ENCODE data around the gene PTPRH.
A peak's percentile ranks its signal among the peaks of the same experiment; 100 is the strongest.

The PTPRH gene, protein sequence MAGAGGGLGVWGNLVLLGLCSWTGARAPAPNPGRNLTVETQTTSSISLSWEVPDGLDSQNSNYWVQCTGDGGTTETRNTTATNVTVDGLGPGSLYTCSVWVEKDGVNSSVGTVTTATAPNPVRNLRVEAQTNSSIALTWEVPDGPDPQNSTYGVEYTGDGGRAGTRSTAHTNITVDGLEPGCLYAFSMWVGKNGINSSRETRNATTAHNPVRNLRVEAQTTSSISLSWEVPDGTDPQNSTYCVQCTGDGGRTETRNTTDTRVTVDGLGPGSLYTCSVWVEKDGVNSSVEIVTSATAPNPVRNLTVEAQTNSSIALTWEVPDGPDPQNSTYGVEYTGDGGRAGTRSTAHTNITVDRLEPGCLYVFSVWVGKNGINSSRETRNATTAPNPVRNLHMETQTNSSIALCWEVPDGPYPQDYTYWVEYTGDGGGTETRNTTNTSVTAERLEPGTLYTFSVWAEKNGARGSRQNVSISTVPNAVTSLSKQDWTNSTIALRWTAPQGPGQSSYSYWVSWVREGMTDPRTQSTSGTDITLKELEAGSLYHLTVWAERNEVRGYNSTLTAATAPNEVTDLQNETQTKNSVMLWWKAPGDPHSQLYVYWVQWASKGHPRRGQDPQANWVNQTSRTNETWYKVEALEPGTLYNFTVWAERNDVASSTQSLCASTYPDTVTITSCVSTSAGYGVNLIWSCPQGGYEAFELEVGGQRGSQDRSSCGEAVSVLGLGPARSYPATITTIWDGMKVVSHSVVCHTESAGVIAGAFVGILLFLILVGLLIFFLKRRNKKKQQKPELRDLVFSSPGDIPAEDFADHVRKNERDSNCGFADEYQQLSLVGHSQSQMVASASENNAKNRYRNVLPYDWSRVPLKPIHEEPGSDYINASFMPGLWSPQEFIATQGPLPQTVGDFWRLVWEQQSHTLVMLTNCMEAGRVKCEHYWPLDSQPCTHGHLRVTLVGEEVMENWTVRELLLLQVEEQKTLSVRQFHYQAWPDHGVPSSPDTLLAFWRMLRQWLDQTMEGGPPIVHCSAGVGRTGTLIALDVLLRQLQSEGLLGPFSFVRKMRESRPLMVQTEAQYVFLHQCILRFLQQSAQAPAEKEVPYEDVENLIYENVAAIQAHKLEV

DNA sequence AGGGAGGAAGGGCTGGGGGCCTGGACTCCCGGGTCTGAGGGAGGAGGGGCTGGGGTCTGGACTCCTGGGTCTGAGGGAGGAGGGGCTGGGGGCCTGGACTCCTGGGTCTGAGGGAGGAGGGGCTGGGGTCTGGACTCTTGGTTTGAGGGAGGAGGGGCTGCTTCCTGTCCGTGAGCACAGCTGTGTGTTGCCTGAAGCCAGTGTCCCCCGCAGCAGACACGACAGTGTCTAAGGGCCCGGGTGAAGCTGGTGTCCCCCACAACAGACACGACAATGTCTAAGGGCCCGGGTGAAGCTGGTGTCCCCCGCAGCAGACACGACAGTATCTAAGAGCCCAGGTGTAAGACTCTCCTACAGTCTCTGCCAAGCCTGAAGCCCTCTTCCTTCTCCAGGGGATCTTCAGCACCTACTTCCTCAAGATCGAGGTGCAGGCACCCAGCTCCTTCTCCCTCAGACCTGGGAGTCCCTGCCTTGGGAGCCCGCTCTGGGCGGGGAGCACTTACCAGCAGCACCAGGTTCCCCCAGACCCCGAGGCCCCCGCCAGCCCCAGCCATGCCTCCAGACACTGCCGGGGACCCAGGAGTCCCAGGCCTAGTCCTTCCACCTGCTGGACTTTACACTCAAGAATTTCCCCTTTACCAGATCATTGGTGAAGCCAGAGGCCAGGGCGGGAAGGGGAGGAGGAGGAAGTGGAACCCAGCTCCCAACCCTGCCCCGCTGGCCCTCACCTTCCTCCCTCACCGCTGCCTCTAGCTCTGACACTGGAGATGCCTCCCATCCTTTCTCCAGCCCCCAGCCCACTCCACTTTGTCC is at the start of gene PTPRH:
TSS of gene PTPRH (minus strand) at position 622 of the 813 bp plus-strand sequence. CDS start at position 554, 68 bp downstream.
- peak; percentile 32 to 43 for DNase-seq

DNA sequence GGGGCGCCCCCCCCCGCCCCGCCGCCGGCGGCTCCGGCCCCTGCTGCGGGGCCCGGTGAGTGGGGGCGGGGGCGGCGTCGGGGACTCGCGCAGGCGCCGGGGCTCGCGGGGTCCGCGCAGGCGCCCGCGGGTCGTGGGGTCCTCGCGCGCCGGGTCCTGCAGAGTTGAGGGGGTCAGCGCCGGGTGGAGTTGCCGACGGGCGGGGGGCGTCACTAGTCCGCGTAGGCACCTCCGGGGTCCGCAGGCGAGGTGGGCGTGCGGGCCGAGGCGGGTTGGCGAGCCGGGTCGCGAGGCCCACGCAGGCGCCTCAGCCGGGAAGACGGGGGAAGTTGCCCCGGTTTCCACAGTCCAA is 49.2 kb upstream of the PTPRH start:
- DNase-seq, result peak in 1 of 2 experiments; percentile 31

DNA sequence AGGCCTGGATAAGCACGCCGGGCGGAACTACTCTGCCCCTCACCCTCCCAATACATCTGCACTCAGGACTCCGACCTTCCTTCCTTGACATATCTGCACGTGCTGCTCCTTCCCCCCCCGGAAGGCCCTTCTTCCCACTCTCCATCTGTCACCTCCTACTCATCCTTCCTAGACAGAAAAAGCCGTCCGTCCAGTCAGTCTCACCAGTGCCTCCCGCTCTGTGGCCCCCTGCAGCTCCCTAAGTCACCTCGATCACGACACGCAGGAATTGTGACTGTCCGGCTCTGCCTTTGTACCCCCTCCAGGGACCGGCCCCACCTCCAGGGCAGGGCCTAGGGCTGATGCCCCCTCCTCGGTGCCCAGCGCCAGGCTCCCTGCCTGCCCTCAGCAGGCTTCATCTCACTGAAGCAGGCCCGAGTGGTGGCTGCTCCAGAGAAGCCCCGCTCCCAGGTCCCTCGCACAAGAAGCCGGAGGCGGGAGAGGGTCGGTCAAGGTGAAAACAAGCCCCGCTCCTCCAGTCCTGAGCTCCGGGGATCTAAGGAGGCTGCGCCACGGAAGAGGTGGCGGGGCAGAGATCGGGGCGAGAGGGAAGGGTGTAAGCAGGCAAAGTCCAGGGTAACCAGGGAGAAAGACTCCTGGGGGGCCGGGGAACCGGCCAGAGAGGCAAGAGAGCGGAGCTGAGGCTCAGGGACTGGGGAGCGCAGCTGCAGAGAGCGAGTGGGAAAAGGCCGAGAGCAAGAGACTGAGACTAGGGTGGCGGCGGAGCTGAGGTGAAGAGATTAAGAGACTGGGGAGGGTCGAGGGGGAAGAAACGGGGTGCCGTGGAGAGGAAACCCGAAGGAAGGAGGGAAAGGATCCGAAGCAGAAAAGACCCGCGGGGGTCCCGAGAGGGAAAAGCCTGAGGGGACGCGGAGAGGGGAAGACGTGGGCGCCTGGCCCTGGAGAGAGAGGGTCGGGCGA is 48.4 kb upstream of the PTPRH start:
- peak; percentile 58 to 69 for DNase-seq

DNA sequence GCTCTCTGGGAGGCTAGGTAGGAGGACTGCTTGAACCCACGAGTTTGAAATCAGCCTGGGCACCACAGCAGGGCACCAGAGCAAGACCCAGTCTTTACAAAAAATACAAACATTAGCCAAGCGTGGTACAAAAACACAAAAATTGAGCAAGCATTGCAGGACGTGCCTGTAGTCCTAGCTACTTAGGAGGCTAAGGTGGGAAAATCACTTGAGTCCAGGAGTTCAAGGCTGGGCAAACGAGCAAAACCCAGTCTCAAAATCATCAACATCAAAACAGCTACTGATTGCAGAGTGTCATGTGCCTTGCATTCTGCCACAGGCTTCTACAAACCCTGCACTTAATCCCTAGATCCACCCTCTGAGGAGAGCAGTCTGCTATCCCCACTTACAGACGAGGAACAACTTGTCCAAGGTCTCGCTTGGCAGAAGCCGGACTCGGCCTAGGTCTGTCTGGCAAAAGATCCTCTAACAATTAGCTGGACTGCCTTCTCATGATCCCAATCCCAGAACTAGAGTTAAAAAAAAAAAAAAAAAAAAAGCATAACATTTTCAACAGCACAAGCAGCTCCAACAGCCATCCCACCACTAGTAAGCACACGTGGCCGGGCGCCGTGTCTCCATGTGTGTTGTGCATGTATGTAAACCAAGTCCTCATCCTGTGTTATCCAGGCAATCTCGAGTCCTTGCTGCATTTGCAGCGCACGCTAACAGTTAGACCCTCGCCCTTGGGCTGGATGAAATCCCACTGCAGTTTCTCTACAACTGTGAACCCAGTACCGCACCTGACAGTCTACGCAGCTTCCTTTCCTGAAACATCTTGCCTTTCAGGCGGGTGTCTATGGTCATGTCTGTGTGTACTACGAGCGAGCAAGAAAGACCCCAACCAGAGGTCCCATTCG is 47.5 kb upstream of the PTPRH start:
- peak in 1 of 2 experiments; percentile 46 for DNase-seq

DNA sequence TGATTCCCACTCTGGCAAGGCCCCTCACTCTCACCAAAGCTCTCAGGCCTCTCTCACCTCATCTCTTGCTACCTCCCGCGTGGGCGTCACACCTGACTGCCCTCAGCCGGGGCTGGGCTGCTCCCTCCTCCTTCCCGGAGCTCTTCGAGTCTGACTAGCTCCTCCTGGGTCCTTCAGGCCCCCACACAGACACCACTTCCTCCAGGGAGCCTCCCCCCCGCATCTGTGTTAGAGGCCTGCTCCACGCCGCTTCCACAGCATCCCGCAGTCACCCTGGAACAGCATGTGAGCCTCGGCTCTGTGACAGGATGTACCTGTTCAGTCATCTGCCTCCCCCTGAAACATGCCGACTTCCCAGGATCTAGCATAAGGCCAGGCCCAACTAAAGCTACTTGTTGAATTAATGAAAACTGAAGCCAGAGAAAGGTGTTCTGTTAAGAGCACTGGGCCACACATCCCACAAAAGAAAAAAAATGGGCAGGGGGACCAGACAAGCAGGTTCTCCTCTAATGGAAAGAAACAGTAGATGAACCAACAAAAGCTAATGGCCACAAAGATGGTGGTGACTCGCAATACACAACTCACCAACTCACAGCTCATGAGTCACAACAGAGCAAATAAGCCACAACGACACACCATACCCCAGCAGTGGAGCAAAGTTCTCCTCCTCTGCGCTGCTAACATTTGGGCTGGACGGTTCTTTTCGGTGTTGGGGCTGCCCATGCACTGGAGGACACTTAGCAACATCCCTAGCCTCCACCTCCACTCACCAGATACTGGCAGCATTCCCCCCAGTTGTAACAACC is 46.5 kb upstream of the PTPRH start:
- peak; percentile 76 to 85 for DNase-seq

DNA sequence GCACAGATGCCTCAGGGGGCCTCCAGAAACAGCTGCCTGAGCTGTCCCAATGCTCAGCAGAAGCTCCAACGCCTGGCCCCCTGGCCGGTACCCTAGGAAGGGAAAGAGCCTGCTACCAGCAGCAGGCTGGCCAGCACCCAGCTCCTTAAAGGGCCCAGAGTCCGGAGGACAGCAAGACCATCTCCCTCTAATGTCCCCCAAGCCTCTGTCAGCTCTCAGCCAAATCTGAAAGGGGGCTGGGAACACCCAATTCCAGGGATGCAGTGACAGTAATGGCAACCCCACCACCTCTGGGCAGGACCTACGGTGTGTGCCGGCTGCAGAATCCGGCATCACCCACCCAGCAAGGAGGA is 45.3 kb upstream of the PTPRH start:
- no peak for DNase-seq

DNA sequence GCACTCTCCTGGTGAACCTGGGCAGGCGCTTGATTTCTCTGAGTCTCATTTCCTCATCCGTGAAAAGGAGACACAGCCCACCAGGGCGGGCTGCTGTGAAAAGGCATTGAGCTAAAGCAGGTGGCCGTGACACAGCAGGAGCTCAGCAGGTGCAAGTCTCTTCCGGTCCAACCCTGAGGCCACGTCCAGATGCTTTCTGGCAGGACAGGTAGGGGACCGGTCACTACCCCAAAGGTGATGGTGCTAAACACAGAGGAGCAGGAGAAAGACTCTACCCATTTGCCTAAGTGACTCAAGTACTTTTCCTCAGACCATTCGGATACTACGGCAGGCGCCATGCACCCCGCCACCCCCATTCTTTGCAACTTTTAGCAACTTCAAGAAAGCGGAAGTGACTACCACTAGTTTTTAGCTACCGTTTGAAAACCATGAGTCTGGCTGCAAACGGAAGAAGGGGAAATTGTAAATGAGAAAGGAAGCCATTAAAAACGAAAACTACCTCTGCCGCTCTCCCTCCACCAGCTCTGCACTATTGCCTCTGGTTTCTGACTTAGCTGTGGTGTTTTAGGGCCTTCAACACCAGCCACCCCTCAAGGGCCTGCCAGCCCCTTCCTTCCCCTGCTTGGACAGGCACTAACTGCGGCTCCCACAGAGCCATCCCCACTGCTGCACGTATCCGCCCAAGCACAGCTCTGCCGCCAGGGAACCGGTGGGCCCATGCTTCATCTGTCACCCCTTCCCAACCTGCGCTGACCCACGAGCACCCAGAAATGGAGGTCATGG is 44.7 kb upstream of the PTPRH start:
- DNase-seq, result peak; percentile 96 to 97

DNA sequence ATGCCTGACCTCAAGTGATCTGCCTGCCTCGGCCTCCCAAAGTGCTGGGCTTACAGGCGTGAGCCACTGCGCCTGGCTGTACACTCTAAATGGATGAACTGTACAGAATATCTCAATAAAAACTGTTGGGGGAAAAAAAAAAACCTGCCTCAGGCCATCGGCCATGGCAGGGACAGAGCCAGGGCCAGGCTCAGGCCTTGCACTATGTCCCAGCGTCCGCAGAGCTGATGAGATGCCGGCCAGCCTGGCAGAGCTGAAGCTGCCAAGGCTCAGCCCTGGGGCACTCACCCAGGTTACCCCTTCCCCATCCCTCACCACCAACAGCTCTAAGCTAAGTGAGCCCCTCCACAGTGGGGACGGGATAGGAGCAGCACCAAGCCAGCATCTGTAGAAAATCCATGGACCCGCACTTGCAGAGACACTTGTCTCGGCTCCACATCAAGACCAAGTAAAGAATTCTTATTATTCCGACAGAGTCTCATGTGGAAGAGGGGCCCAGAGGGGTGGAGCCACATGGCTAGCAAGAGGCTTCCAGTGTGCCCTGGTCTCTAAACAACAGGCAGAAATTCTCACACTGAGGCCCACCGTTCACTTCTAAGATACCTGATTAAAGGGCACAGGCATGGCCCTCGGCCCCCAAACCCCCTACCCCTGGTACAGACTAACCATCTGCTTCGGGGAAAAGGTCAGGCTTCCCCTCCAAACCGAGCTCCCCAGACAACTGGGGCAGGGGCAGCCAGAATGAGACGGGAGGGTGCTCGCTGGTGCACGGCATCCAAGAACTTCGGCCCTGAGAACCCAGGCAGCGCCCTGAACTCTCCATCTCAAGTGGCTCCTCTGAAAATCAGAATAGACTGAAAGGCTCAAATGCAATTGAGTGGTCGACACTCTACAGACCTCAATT is 43.7 kb upstream of the PTPRH start:
- no peak for DNase-seq

DNA sequence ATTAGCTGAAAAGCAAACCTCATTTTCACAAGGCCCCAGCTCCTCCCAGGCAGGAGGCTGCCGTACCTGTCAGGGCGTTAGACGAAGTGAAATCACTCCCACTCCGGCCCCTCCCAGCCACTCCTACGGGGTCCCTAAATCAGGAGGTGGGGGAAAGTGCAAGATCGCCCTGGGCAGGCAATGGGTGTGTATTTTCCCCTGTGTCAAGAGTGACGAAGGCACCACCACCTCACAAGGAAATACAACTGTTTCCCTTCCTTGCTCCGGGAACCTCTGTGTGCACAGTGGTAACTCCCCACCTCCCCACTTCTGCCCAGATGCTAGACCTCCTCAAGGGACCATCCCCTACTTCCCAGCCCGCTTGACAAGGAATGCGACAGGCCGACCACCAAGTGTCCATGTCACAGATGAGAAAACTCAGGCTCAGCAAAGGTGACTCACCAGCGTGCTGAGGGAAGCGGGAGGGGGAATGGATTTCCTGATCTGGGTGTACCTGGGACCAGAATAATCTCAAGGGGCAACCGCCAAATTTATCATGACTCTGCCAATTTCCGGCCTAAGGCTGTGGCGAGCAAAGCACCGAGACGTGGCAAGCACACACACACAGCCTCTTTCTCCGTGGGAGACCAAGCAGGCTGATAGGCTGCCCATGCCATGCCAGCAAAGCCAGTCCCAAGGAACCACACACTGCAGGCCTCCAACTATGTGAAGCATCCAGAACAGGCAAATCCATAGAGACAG is 42.2 kb upstream of the PTPRH start:
- DNase-seq, result peak; percentile 62 to 71

DNA sequence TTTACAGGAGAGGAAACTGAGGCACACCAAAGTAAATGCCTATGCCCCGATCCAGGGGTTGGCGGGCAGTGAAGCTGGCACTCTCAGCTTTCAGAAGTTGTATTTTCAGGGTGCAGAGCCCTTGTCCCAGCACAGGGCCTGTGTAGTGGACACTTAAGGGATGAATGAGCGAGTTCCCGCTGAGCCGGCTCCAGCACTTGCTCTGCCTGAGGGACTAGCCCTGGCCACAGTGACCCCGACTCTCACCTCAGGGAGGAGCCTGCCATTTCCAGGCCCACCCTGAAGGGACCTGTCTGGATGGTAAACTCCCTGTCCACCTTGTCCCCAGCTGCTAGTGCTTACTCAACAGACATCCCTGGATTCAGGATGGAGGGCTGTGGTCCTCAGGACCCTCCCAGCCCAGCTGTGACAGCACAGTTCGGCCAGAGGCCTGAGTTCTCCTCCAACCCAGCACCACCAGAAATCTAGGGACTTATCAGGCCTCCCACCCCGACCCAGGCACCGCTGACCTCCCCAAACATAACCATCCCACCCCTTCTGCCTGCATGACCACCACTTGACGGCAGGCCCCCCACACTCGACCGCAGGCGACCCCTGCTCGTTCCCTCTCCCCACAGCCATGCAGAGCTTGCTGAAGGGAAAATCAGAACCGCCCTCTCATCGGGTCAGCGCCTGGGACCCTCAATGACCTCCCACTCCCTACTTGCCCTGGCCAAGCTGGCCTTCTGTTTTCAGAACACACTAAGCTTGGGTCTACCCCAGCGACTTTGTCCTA is 41.1 kb upstream of the PTPRH start:
- DNase-seq, result no peak

DNA sequence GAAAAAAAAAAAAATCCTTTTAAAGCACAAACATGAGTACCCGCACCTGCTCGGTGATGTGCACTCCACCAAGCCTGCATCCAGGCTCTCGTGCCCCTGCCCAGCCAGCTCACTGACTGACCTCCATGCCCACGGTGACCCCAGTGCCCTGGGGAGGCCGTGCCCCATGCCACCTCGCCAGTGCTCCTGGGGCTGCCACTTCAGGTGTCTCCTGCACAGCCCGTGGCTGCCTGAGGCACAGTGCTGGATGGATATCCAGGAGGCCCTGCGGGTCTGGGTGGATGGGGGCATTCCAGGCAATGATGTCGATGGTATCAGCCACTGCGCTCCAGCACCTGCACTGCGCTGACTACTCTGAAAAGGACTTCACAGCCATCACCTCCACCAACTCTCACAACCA is 40.5 kb upstream of the PTPRH start:
- no peak for DNase-seq

DNA sequence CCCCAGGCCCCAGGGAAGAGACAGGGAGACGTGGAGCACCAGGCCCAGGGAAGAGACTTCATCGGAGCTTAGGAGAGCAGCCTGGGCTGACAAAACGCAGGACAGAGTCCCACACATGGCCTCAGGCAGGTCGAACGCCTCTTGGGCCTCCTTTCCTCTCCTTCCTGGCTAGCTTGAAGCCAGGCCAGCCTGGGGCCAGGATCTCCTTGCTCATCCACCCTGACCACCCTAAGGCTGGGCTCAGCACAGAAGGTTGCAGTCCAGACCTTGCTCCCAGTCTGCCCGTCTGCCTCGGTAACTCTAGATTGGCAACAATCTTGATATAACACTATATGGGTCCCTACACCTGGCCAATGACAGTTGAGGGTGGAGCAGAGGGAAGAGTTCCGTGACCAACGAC is 39.4 kb upstream of the PTPRH start:
- DNase-seq, result no peak

DNA sequence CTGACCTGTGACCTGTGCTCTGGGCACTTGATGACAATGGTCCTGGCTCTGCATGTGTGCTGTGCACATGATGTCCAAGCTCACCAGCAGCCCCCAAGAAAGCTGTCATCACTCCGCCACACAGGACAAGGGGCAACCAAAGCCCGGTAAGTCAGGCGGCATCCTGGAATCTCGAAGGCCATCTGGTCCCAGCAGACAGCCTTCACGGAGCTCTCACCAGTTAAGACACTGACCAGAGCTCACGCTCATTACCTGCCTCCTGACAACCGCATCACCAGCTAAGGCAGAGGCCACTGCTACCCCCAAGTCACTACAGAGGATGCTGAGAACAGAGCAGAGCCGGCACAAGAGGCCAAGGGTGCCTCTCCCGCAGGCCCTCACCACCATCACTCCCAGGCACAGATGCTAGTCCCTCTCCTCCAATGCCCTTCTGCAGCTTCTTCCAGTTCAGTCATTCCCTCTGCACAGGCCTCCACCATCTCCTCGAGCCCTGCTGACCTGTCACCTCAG is 38.9 kb upstream of the PTPRH start:
- DNase-seq, result no peak

DNA sequence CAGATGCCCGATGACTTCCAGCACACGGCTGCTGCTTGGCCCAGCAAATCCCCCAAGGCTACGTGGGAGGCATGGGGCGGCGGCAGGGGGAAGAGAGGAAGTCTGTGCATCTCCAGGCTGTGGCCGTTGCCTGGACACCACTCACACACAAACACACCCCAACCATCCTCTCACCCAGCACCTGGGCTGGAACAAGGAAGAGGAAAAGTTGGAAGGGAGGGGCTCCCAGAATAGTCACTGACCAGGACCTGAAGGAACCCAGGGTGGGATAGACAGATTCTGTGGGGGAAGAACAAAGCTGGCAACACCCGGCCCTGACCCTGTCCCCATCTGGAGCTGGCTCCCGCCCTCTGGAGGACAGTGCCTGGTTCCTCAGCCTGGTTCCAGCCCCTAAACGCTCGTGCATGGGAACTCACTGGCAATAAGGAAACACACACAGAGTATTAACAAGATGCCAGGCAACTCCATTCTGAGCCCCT is 38.4 kb upstream of the PTPRH start:
- peak; percentile 65 to 72 for DNase-seq
